PFSK-1 (cell line): ENCODE data around the gene HDHD5.

Source experiments
- FOXP2 ChIP-seq: optimal IDR thresholded peaks from 2 replicates; pipeline ENCODE3; 2011; ENCODE audit warnings: borderline replicate concordance, control low read depth, inconsistent platforms; ENCODE audit not compliant: insufficient read depth; ENCODE audit errors: extremely low read length, extremely low read depth
- POLR2AphosphoS5 ChIP-seq: IDR thresholded peaks from 2 replicates; pipeline ENCODE4 v1.6.1; 2012; ENCODE audit warnings: low read depth, mild to moderate bottlenecking, control low read depth, low read length, moderate library complexity
- SIN3A ChIP-seq: IDR thresholded peaks from 2 replicates; pipeline ENCODE4 v1.6.1; 2012; ENCODE audit warnings: mild to moderate bottlenecking, low read length, moderate library complexity, borderline replicate concordance; ENCODE audit not compliant: insufficient read depth
- TAF1 ChIP-seq: IDR thresholded peaks from 2 replicates; pipeline ENCODE4 v1.6.1; 2012; ENCODE audit warnings: low read length, control low read depth, borderline replicate concordance; ENCODE audit not compliant: insufficient read depth
- TF ChIP-seq, protein P1 (sequence below), 2 experiments: IDR thresholded peaks; 2 replicates each; pipeline versions ENCODE4 v1.6.1 to v1.8.0; 2011 to 2012; ENCODE audit warnings: low read depth in 2 of 2, low read length in 2 of 2, control low read depth in 1 of 2, inconsistent platforms in 1 of 2, mild to moderate bottlenecking in 1 of 2, moderate library complexity in 1 of 2; ENCODE audit not compliant: insufficient read depth in 1 of 2

Gene HDHD5

DNA sequence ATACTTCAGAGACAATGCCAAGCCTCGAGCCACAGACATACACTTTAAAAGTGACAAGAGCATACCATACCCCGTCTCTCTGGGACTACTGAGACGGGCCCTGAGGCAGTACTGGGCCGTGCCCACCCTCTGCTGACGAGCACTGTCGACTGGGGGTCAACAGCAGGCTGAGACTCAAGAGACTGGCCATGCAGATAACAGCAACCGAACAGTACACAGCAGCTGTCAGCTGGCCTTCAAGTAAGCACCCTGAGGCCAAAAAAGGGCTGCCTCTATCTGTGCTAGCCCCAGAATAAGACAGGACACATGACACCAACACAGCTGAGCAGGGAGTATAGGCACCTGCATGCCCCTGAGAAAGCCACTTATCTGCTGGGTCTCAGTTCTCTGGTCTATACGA lies 19.1 kb downstream of the HDHD5 start:
- TF ChIP-seq TAF1: no peak
- TF ChIP-seq FOXP2: no peak
- no peak for TF ChIP-seq POLR2AphosphoS5
- TF ChIP-seq, protein P1, sequence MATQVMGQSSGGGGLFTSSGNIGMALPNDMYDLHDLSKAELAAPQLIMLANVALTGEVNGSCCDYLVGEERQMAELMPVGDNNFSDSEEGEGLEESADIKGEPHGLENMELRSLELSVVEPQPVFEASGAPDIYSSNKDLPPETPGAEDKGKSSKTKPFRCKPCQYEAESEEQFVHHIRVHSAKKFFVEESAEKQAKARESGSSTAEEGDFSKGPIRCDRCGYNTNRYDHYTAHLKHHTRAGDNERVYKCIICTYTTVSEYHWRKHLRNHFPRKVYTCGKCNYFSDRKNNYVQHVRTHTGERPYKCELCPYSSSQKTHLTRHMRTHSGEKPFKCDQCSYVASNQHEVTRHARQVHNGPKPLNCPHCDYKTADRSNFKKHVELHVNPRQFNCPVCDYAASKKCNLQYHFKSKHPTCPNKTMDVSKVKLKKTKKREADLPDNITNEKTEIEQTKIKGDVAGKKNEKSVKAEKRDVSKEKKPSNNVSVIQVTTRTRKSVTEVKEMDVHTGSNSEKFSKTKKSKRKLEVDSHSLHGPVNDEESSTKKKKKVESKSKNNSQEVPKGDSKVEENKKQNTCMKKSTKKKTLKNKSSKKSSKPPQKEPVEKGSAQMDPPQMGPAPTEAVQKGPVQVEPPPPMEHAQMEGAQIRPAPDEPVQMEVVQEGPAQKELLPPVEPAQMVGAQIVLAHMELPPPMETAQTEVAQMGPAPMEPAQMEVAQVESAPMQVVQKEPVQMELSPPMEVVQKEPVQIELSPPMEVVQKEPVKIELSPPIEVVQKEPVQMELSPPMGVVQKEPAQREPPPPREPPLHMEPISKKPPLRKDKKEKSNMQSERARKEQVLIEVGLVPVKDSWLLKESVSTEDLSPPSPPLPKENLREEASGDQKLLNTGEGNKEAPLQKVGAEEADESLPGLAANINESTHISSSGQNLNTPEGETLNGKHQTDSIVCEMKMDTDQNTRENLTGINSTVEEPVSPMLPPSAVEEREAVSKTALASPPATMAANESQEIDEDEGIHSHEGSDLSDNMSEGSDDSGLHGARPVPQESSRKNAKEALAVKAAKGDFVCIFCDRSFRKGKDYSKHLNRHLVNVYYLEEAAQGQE (IDR thresholded peaks at IDR 0.05; ENCODE audit: insufficient read depth in 1 of 2, low read depth in 2 of 2, low read length in 2 of 2): no peak
- TF ChIP-seq SIN3A: no peak

DNA sequence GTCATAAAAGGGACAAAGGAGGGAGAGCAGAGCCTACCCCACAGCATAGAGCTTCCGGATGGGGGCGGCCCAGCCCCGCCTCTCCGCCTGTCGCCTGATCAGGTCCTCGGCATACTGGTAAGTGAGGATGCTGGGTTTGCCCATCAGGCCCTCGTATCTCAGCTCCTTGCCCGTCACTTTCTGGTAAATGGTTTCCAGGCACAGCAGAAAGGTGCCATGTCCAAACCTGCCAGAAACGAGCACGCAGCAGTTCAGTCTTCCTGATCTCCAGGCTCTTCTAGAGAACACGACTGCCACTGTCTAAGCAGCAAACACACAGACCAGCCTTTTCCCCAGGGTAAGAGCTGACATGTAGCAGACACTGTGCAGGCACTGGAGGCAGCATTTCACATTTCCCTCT lies 20.6 kb downstream of the HDHD5 start:
- no peak for TF ChIP-seq FOXP2
- TF ChIP-seq TAF1: no peak
- TF ChIP-seq, protein P1 (IDR thresholded peaks at IDR 0.05; ENCODE audit: insufficient read depth in 1 of 2, low read depth in 2 of 2, low read length in 2 of 2): no peak
- no peak for TF ChIP-seq POLR2AphosphoS5
- no peak for TF ChIP-seq SIN3A

- TF ChIP-seq SIN3A: no peak
- no peak for TF ChIP-seq TAF1
- no peak for TF ChIP-seq FOXP2
- TF ChIP-seq, protein P1 (IDR thresholded peaks at IDR 0.05; ENCODE audit: insufficient read depth in 1 of 2, low read depth in 2 of 2, low read length in 2 of 2): no peak
- no peak for TF ChIP-seq POLR2AphosphoS5
These were observed 21.1 kb downstream of the HDHD5 start for GRCh38 chr22:17137861-17138425.

DNA sequence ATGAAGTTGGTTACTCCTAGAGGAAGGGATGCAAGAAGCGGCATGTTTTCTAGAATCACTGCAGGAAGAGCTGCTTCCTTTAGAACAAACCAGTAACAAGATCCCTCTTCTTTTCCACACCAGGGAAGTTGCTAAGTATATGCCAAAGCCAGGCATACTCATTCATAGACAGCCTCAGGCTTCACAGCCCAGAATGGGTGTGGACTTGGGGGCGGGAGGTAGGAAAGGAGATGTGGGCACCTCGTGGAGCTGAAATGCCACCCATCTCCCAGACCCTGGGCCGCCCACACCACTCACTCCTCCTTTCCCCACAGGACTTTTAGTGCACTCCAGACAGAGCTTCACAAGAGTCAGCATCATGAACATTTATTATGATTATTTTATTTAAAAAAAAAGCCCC lies 21.9 kb downstream of the HDHD5 start:
- TF ChIP-seq, protein P1 (IDR thresholded peaks at IDR 0.05; ENCODE audit: insufficient read depth in 1 of 2, low read depth in 2 of 2, low read length in 2 of 2): no peak
- TF ChIP-seq FOXP2 (no peak), POLR2AphosphoS5 (no peak), TAF1 (no peak), SIN3A (no peak)

DNA sequence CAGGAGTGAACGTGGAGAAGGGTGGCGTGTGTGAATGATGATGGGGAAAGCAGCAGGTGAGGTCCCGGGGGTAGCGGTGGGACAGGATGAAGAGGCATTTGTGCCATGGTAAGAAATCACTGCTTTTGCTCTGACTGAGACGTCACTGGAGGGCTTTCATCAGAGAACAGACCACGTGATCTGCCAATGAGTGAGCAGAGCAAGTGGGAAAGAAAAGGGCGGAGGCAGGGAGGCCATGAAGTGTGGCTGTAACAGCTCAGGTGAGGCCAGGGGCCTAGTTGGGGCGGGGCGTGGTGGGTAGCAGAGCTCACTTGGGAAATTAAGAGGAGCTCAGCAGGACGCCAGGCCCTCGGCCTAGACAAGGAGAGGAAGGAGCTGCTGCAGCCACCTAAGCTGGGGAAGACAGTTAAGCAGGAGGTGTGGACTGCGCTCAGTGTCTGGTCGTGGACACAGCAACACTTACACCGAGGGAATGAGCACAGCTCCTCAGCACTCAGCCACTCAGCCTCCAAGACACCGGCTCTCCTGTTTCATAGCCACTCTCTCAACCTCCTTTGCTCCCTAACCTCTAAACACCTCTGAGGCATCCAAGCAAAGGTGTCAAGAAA lies 23.8 kb downstream of the HDHD5 start:
- no peak for TF ChIP-seq FOXP2
- TF ChIP-seq, protein P1 (IDR thresholded peaks at IDR 0.05; ENCODE audit: insufficient read depth in 1 of 2, low read depth in 2 of 2, low read length in 2 of 2): no peak
